ENCODE results near the gene SCYGR2. TPM values are rescaled to one million over a fixed set of nuclear protein-coding genes. Genes with fewer than 3 reads are reported as not detected.

SCYGR2 gene
- total RNA-seq, 1 experiment from 2014 or later = not detected

GRCh38 chr2:227612546-227613271 lies 14.0 kb downstream of the SCYGR2 start:
- H3K9ac ChIP-seq (ENCODE audit: low read length) = no peak overlapping the region
- no peak overlapping the region for H3K27ac ChIP-seq (ENCODE audit: low read depth, low read length)
- CTCF ChIA-PET = interaction anchor here (1.1 kb wide), 1 partner anchor 45 kb away, joined by 3 read pairs; no protein-coding TSS in a partner anchor
- no peaks in the 10 kb centered on the region for H3K9me3 ChIP-seq (ENCODE audit: control insufficient read depth in 1 of 2, insufficient read depth in 1 of 2, low read depth in 1 of 2, low read length in 2 of 2)
- no peaks in the 10 kb centered on the region for H3K27me3 ChIP-seq (ENCODE audit: insufficient read depth, low read length)
- H4K20me1 ChIP-seq (ENCODE audit: insufficient read depth) = no peaks in the 10 kb centered on the region
- H3K79me2 ChIP-seq (ENCODE audit: insufficient read depth, low read length) = no peaks in the 10 kb centered on the region
- no TSS peak for BruUV-seq (replicated peaks)
- intact Hi-C loops (cut with micrococcal nuclease) = no loop called here
- POLR2A ChIA-PET = no interaction called here
- H3K4me3 ChIP-seq (replicated peaks in 1 of 2; ENCODE audit: low read depth in 1 of 2, low read length in 2 of 2) = no peak overlapping the region
- TF ChIP-seq ZFX (IDR thresholded peaks at IDR 0.05) = no peak
- TF ChIP-seq CEBPB (IDR thresholded peaks at IDR 0.05; ENCODE audit: low read depth) = no peak
- no peak for TF ChIP-seq MAX (IDR thresholded peaks at IDR 0.05)
- no peak for TF ChIP-seq SRF (IDR thresholded peaks at IDR 0.05; ENCODE audit: low read depth)
- no peak for TF ChIP-seq EGR1 (IDR thresholded peaks at IDR 0.05; ENCODE audit: low read depth)
- no peak for TF ChIP-seq TCF7L2 (IDR thresholded peaks at IDR 0.05; ENCODE audit: borderline replicate concordance, extremely low read depth, insufficient read depth, insufficient read length)
- no peak for TF ChIP-seq YY1 (IDR thresholded peaks at IDR 0.05; ENCODE audit: extremely low read depth, insufficient replicate concordance, low read depth, low read length)
- no peak for TF ChIP-seq CBX3 (IDR thresholded peaks at IDR 0.05; ENCODE audit: low read depth)
- TF ChIP-seq SIN3A (IDR thresholded peaks at IDR 0.05; ENCODE audit: low read depth) = no peak
- TF ChIP-seq, protein P1, sequence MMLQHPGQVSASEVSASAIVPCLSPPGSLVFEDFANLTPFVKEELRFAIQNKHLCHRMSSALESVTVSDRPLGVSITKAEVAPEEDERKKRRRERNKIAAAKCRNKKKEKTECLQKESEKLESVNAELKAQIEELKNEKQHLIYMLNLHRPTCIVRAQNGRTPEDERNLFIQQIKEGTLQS (IDR thresholded peaks at IDR 0.05) = no peak
- TF ChIP-seq JUND (IDR thresholded peaks at IDR 0.05) = no peak
- RAD21 ChIA-PET (ENCODE audit: low non-redundant PET in 1 of 2, low total read pairs in 2 of 2, uncharacterized antibody in 2 of 2, unreplicated experiment in 2 of 2) = no interaction called here
- no peak for DNase-seq (ENCODE audit: low read depth, low spot score)
- H3K4me1 ChIP-seq (ENCODE audit: control insufficient read depth in 1 of 2, insufficient read depth in 2 of 2, low read length in 2 of 2) = no peaks in the 10 kb centered on the region
- no peak overlapping the region for H3K4me2 ChIP-seq (ENCODE audit: low read length)
- H3K9me2 ChIP-seq (ENCODE audit: insufficient read depth) = no peaks in the 10 kb centered on the region
- no peak for ATAC-seq
- no peak overlapping the region for H2AFZ ChIP-seq (ENCODE audit: low read depth, low read length, poor library complexity, severe bottlenecking)
- H3K36me3 ChIP-seq (ENCODE audit: control insufficient read depth in 1 of 2, insufficient read depth in 2 of 2, low read length in 2 of 2) = no peaks in the 10 kb centered on the region

- no peaks in the 10 kb centered on the region for H3K9me3 ChIP-seq (ENCODE audit: control insufficient read depth in 1 of 2, insufficient read depth in 1 of 2, low read depth in 1 of 2, low read length in 2 of 2)
- no peaks in the 10 kb centered on the region for H4K20me1 ChIP-seq (ENCODE audit: insufficient read depth)
- no peak overlapping the region for H3K27ac ChIP-seq (ENCODE audit: low read depth, low read length)
- H3K4me3 ChIP-seq (replicated peaks in 1 of 2; ENCODE audit: low read depth in 1 of 2, low read length in 2 of 2) = no peak overlapping the region
- no TSS peak for BruUV-seq (replicated peaks)
- no peak for TF ChIP-seq CEBPB (IDR thresholded peaks at IDR 0.05; ENCODE audit: low read depth)
- no peaks in the 10 kb centered on the region for H3K4me1 ChIP-seq (ENCODE audit: control insufficient read depth in 1 of 2, insufficient read depth in 2 of 2, low read length in 2 of 2)
- H3K9me2 ChIP-seq (ENCODE audit: insufficient read depth) = no peaks in the 10 kb centered on the region
- H3K27me3 ChIP-seq (ENCODE audit: insufficient read depth, low read length) = no peaks in the 10 kb centered on the region
- RAD21 ChIA-PET (ENCODE audit: low non-redundant PET in 1 of 2, low total read pairs in 2 of 2, uncharacterized antibody in 2 of 2, unreplicated experiment in 2 of 2) = no interaction called here
- intact Hi-C loops (cut with micrococcal nuclease) = no loop called here
- no peaks in the 10 kb centered on the region for H3K36me3 ChIP-seq (ENCODE audit: control insufficient read depth in 1 of 2, insufficient read depth in 2 of 2, low read length in 2 of 2)
- CTCF ChIA-PET = interaction anchor here (1.1 kb wide), 1 partner anchor 45 kb away, joined by 3 read pairs; no protein-coding TSS in a partner anchor
- no peak overlapping the region for H3K9ac ChIP-seq (ENCODE audit: low read length)
- DNase-seq (ENCODE audit: low read depth, low spot score) (no peak), ATAC-seq (no peak)
- no peak overlapping the region for H3K4me2 ChIP-seq (ENCODE audit: low read length)
- POLR2A ChIA-PET = no interaction called here
- no peaks in the 10 kb centered on the region for H3K79me2 ChIP-seq (ENCODE audit: insufficient read depth, low read length)
- H2AFZ ChIP-seq (ENCODE audit: low read depth, low read length, poor library complexity, severe bottlenecking) = no peak overlapping the region
Observed at GRCh38 chr2:227613272-227613660, 14.6 kb downstream of the SCYGR2 start.
